ENCODE data around the gene HNRNPAB.

DNA sequence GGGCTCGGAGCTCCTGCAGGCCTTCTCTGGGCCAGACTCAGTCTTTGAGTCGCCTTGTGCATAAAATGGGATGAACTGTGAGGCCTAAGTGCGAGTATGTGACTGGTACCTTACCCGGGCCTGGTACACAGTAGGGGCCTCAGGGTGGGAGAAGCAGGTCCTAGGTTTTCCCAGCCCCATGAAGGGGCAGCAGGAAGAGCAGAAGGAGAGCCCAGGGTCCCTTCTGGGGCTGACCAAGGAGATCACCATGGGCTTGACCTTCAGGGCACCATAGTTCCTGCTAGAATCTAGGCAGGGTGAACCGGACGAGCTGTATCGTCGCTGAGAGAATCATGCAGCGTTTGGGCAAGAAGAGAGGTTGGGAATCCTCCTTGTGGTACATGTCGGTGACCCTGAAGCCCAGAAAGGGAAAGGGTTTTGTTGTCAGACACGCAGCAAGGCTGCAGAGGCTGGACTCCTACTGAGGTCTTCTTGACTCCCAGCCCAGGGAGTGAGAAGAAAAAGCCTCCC is 28.6 kb downstream of the HNRNPAB start:
- TF ChIP-seq, protein P1, sequence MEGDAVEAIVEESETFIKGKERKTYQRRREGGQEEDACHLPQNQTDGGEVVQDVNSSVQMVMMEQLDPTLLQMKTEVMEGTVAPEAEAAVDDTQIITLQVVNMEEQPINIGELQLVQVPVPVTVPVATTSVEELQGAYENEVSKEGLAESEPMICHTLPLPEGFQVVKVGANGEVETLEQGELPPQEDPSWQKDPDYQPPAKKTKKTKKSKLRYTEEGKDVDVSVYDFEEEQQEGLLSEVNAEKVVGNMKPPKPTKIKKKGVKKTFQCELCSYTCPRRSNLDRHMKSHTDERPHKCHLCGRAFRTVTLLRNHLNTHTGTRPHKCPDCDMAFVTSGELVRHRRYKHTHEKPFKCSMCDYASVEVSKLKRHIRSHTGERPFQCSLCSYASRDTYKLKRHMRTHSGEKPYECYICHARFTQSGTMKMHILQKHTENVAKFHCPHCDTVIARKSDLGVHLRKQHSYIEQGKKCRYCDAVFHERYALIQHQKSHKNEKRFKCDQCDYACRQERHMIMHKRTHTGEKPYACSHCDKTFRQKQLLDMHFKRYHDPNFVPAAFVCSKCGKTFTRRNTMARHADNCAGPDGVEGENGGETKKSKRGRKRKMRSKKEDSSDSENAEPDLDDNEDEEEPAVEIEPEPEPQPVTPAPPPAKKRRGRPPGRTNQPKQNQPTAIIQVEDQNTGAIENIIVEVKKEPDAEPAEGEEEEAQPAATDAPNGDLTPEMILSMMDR (IDR thresholded peaks at IDR 0.05) = no peak
- TF ChIP-seq EP300 (IDR thresholded peaks at IDR 0.05) = no peak
